Lower leg skin (tissue), 3 donors: ENCODE results near the gene ANKRD13C.

Experiments used
- POLR2A ChIP-seq, 2 donors: fragments of 450-650 bp; IDR thresholded peaks; one replicate each; pipeline ENCODE4 v1.6.1; 2016 to 2017; ENCODE audit warnings: antibody characterized with exemption in 2 of 2, mild to moderate bottlenecking in 1 of 2, moderate library complexity in 1 of 2
- TF ChIP-seq, protein P1 (sequence below), 3 donors: fragments of 450-650 bp; IDR thresholded peaks; one replicate each; pipeline ENCODE4 v1.5.1; 2016; ENCODE audit warnings: antibody characterized with exemption in 3 of 3, mild to moderate bottlenecking in 3 of 3, moderate library complexity in 2 of 3

DNA sequence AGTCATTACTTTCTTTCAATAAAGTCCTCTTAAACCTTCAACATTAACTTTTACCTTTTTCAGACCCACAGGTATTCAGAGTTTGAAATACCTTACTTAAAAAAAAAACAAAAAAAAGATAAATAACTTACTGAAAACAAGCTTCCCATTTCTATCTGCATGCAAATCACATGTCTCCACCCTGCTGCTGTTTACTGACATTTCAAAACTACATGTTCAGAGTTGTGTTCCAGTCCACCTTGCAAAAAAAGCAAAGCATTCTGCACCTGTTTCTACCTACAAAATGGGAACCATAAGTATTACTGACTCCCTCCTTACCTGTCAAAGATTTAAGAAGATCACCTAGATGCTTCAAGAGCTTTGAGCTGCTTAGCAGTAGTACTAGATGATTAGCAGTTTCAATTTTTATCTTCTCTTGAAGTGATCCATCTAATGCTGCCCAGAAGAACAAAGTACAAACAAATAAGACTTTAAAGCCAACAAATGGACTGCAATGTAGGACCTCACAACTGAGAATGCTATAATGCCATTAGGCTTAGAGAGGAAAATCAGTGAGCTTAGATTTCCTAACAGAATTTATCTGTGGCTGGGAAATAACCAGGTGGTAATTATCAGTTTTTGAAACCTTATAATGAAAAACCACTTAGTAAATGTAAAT is 61.2 kb downstream of the ANKRD13C start:
- TF ChIP-seq POLR2A (IDR thresholded peaks at IDR 0.05): no peak
- TF ChIP-seq, protein P1, sequence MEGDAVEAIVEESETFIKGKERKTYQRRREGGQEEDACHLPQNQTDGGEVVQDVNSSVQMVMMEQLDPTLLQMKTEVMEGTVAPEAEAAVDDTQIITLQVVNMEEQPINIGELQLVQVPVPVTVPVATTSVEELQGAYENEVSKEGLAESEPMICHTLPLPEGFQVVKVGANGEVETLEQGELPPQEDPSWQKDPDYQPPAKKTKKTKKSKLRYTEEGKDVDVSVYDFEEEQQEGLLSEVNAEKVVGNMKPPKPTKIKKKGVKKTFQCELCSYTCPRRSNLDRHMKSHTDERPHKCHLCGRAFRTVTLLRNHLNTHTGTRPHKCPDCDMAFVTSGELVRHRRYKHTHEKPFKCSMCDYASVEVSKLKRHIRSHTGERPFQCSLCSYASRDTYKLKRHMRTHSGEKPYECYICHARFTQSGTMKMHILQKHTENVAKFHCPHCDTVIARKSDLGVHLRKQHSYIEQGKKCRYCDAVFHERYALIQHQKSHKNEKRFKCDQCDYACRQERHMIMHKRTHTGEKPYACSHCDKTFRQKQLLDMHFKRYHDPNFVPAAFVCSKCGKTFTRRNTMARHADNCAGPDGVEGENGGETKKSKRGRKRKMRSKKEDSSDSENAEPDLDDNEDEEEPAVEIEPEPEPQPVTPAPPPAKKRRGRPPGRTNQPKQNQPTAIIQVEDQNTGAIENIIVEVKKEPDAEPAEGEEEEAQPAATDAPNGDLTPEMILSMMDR (IDR thresholded peaks at IDR 0.05): no peak
